Measurements from ENCODE around the gene SYNGAP1.

- TF ChIP-seq POLR2A (IDR thresholded peaks at IDR 0.05) (no peak), CTCF (IDR thresholded peaks at IDR 0.05) (no peak)
Observed at GRCh38 chr6:33424855-33425667, 5.2 kb downstream of the SYNGAP1 start.

Data from breast epithelium (tissue), 3 donors.